ENCODE measurements around the gene TSPAN33.

The TSPAN33 gene

GRCh38 chr7:129136887-129137642 lies 7.4 kb upstream of the TSPAN33 start (continued):
- TF ChIP-seq TSHZ1 (tag by site-specific recombination; IDR thresholded peaks at IDR 0.05; ENCODE audit: borderline replicate concordance) = no peak
- TF ChIP-seq, protein P1, sequence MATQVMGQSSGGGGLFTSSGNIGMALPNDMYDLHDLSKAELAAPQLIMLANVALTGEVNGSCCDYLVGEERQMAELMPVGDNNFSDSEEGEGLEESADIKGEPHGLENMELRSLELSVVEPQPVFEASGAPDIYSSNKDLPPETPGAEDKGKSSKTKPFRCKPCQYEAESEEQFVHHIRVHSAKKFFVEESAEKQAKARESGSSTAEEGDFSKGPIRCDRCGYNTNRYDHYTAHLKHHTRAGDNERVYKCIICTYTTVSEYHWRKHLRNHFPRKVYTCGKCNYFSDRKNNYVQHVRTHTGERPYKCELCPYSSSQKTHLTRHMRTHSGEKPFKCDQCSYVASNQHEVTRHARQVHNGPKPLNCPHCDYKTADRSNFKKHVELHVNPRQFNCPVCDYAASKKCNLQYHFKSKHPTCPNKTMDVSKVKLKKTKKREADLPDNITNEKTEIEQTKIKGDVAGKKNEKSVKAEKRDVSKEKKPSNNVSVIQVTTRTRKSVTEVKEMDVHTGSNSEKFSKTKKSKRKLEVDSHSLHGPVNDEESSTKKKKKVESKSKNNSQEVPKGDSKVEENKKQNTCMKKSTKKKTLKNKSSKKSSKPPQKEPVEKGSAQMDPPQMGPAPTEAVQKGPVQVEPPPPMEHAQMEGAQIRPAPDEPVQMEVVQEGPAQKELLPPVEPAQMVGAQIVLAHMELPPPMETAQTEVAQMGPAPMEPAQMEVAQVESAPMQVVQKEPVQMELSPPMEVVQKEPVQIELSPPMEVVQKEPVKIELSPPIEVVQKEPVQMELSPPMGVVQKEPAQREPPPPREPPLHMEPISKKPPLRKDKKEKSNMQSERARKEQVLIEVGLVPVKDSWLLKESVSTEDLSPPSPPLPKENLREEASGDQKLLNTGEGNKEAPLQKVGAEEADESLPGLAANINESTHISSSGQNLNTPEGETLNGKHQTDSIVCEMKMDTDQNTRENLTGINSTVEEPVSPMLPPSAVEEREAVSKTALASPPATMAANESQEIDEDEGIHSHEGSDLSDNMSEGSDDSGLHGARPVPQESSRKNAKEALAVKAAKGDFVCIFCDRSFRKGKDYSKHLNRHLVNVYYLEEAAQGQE (tag by site-specific recombination; IDR thresholded peaks at IDR 0.05) = no peak

- ChIA-PET CTCF (interaction anchor here (0.6 to 1.4 kb wide), 6 partner anchors 20 to 133 kb away, joined by 3 to 7 read pairs (median 4); no protein-coding TSS in a partner anchor), POLR2A (no interaction called here)
- Histone ChIP-seq H3K27ac (ENCODE audit: extremely low read depth, low read depth, low read length) (no peak overlapping the region), H3K9me3 (ENCODE audit: control insufficient read depth, insufficient read depth, low read depth, low read length) (no peaks in the 10 kb centered on the region), H3K4me3 (ENCODE audit: low read depth, low read length) (peak overlapping the region; percentile 56), H3K36me3 (ENCODE audit: control insufficient read depth in 2 of 2, insufficient read depth in 1 of 2, low read length in 2 of 2) (no peaks in the 10 kb centered on the region), H3K4me1 (ENCODE audit: control insufficient read depth, insufficient read depth, low read length) (0 out of 2 replicates have a peak, but pooled peaks cover 2% of the 10 kb centered on the region)
- no peak for TF ChIP-seq GLI4 (tag by site-specific recombination; IDR thresholded peaks at IDR 0.05)
- TF ChIP-seq ZNF664 (tag by site-specific recombination; IDR thresholded peaks at IDR 0.05) = peak; percentile 100
These were observed 798 bp upstream of the TSPAN33 start for GRCh38 chr7:129143724-129144094.

- CTCF ChIA-PET = interaction anchor here (0.9 to 1.4 kb wide), 5 partner anchors 15 to 127 kb away, joined by 3 to 7 read pairs (median 4); no protein-coding TSS in a partner anchor
- no peaks in the 10 kb centered on the region for H3K36me3 ChIP-seq (ENCODE audit: control insufficient read depth in 2 of 2, insufficient read depth in 1 of 2, low read length in 2 of 2)
- 0 out of 2 replicates have a peak, but pooled peaks cover 2% of the 10 kb centered on the region for H3K4me1 ChIP-seq (ENCODE audit: control insufficient read depth, insufficient read depth, low read length)
- peak overlapping the region; percentile 56 for H3K4me3 ChIP-seq (ENCODE audit: low read depth, low read length)
- H3K27ac ChIP-seq (ENCODE audit: extremely low read depth, low read depth, low read length) = peak overlapping the region; percentile 58; the same call in 1 of the 2 replicates
- POLR2A ChIA-PET = no interaction called here
- H3K9me3 ChIP-seq (ENCODE audit: control insufficient read depth, insufficient read depth, low read depth, low read length) = no peaks in the 10 kb centered on the region
- TF ChIP-seq SP2 (tag by site-specific recombination; IDR thresholded peaks at IDR 0.05) (peak; percentile 31; the same call in 1 of the 2 replicates), ZNF548 (tag by site-specific recombination; IDR thresholded peaks at IDR 0.05) (no peak), ZNF785 (tag by site-specific recombination; IDR thresholded peaks at IDR 0.05) (no peak), ZBTB21 (tag by site-specific recombination; IDR thresholded peaks at IDR 0.05) (no peak), HIC1 (tag by site-specific recombination; IDR thresholded peaks at IDR 0.05) (peak; percentile 45; the same call in 1 of the 2 replicates), ZNF777 (tag by site-specific recombination; IDR thresholded peaks at IDR 0.05; ENCODE audit: borderline replicate concordance) (no peak), BCL11A (tag by site-specific recombination; IDR thresholded peaks at IDR 0.05; ENCODE audit: low read depth) (no peak), ZNF658 (tag by site-specific recombination; IDR thresholded peaks at IDR 0.05) (no peak), KLF9 (tag by site-specific recombination; IDR thresholded peaks at IDR 0.05; ENCODE audit: low read depth) (peak; percentile 23; the same call in 1 of the 2 replicates), ZBTB17 (tag by site-specific recombination; IDR thresholded peaks at IDR 0.05) (no peak), ZFHX2 (tag by site-specific recombination; conservative IDR thresholded peaks at IDR 0.05) (0 out of 2 replicates have a peak, but pooled peaks have one; percentile 14), SCRT1 (tag by site-specific recombination; IDR thresholded peaks at IDR 0.05; ENCODE audit: borderline replicate concordance) (no peak), ZNF776 (tag by site-specific recombination; IDR thresholded peaks at IDR 0.05; ENCODE audit: borderline replicate concordance) (no peak)
- TF ChIP-seq, protein P2, sequence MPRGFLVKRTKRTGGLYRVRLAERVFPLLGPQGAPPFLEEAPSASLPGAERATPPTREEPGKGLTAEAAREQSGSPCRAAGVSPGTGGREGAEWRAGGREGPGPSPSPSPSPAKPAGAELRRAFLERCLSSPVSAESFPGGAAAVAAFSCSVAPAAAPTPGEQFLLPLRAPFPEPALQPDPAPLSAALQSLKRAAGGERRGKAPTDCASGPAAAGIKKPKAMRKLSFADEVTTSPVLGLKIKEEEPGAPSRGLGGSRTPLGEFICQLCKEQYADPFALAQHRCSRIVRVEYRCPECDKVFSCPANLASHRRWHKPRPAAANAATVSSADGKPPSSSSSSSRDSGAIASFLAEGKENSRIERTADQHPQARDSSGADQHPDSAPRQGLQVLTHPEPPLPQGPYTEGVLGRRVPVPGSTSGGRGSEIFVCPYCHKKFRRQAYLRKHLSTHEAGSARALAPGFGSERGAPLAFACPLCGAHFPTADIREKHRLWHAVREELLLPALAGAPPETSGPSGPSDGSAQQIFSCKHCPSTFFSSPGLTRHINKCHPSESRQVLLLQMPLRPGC (tag by site-specific recombination; IDR thresholded peaks at IDR 0.05) = no peak
- TF ChIP-seq, protein P3, sequence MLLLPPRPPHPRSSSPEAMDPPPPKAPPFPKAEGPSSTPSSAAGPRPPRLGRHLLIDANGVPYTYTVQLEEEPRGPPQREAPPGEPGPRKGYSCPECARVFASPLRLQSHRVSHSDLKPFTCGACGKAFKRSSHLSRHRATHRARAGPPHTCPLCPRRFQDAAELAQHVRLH (tag by site-specific recombination; IDR thresholded peaks at IDR 0.05) = no peak
These were observed 544 bp downstream of the TSPAN33 start for GRCh38 chr7:129144834-129145668.

All from HEK293 (cell line).